SIG-M5 treated with dmso at 0.1 percent for 504 hours (cell line): ENCODE data around the gene DNAH9.
A peak's percentile ranks its signal among the peaks of the same experiment; 100 is the strongest.

ENCODE experiments used
- DNase-seq: peaks from one replicate; lab custom pipeline; 2025; ENCODE audit not compliant: unreplicated experiment; lab: John Stamatoyannopoulos, UW

Gene DNAH9

GRCh38 chr17:11825572-11826209 lies 227.4 kb downstream of the DNAH9 start:
- no peak for DNase-seq

- no peak for DNase-seq
These were observed 234.3 kb downstream of the DNAH9 start for GRCh38 chr17:11832401-11833137.

GRCh38 chr17:11836508-11836907 lies 238.2 kb downstream of the DNAH9 start:
- DNase-seq = no peak

GRCh38 chr17:11840052-11840451 lies 241.8 kb downstream of the DNAH9 start:
- DNase-seq = no peak

GRCh38 chr17:11840831-11841230 lies 242.6 kb downstream of the DNAH9 start:
- no peak for DNase-seq

- DNase-seq = no peak
These were observed 250.1 kb downstream of the DNAH9 start for GRCh38 chr17:11848330-11848729.

- DNase-seq = no peak
These were observed 254.0 kb downstream of the DNAH9 start for GRCh38 chr17:11852231-11852630.

GRCh38 chr17:11852912-11853311 lies 254.6 kb downstream of the DNAH9 start:
- no peak for DNase-seq

- DNase-seq = no peak
These were observed 255.3 kb downstream of the DNAH9 start for GRCh38 chr17:11853321-11854151.

- DNase-seq = no peak
These were observed 257.0 kb downstream of the DNAH9 start for GRCh38 chr17:11855306-11855705.

- DNase-seq = no peak
These were observed 258.7 kb downstream of the DNAH9 start for GRCh38 chr17:11857006-11857405.

- no peak for DNase-seq
These were observed 271.6 kb downstream of the DNAH9 start for GRCh38 chr17:11869680-11870394.

GRCh38 chr17:11871773-11872172 lies 273.5 kb downstream of the DNAH9 start:
- DNase-seq = no peak

- DNase-seq = no peak
These were observed 276.5 kb downstream of the DNAH9 start for GRCh38 chr17:11874756-11875155.

GRCh38 chr17:11880714-11881113 lies 282.4 kb downstream of the DNAH9 start:
- DNase-seq = peak; percentile 59

- DNase-seq = no peak
These were observed 284.4 kb downstream of the DNAH9 start for GRCh38 chr17:11882716-11883115.

- no peak for DNase-seq
These were observed 286.8 kb downstream of the DNAH9 start for GRCh38 chr17:11885051-11885450.

- no peak for DNase-seq
These were observed 291.0 kb downstream of the DNAH9 start for GRCh38 chr17:11889266-11889665.

GRCh38 chr17:11893862-11894261 lies 295.6 kb downstream of the DNAH9 start:
- no peak for DNase-seq

- no peak for DNase-seq
These were observed 297.9 kb downstream of the DNAH9 start for GRCh38 chr17:11896199-11896598.

GRCh38 chr17:11898526-11899235 lies 300.4 kb downstream of the DNAH9 start:
- no peak for DNase-seq
